PFSK-1 (cell line): ENCODE measurements around the gene IQGAP3.
A peak's percentile ranks its signal among the peaks of the same experiment; 100 is the strongest.

Experiments
- FOXP2 ChIP-seq: optimal IDR thresholded peaks from 2 replicates; pipeline ENCODE3; 2011; ENCODE audit warnings: borderline replicate concordance, control low read depth, inconsistent platforms; ENCODE audit not compliant: insufficient read depth; ENCODE audit errors: extremely low read length, extremely low read depth
- POLR2AphosphoS5 ChIP-seq: IDR thresholded peaks from 2 replicates; pipeline ENCODE4 v1.6.1; 2012; ENCODE audit warnings: low read depth, mild to moderate bottlenecking, control low read depth, low read length, moderate library complexity
- SIN3A ChIP-seq: IDR thresholded peaks from 2 replicates; pipeline ENCODE4 v1.6.1; 2012; ENCODE audit warnings: mild to moderate bottlenecking, low read length, moderate library complexity, borderline replicate concordance; ENCODE audit not compliant: insufficient read depth
- TAF1 ChIP-seq: IDR thresholded peaks from 2 replicates; pipeline ENCODE4 v1.6.1; 2012; ENCODE audit warnings: low read length, control low read depth, borderline replicate concordance; ENCODE audit not compliant: insufficient read depth
- TF ChIP-seq, protein P1 (sequence below), 2 experiments: IDR thresholded peaks; 2 replicates each; pipeline versions ENCODE4 v1.6.1 to v1.8.0; 2011 to 2012; ENCODE audit warnings: low read depth in 2 of 2, low read length in 2 of 2, control low read depth in 1 of 2, inconsistent platforms in 1 of 2, mild to moderate bottlenecking in 1 of 2, moderate library complexity in 1 of 2; ENCODE audit not compliant: insufficient read depth in 1 of 2

Gene IQGAP3

DNA sequence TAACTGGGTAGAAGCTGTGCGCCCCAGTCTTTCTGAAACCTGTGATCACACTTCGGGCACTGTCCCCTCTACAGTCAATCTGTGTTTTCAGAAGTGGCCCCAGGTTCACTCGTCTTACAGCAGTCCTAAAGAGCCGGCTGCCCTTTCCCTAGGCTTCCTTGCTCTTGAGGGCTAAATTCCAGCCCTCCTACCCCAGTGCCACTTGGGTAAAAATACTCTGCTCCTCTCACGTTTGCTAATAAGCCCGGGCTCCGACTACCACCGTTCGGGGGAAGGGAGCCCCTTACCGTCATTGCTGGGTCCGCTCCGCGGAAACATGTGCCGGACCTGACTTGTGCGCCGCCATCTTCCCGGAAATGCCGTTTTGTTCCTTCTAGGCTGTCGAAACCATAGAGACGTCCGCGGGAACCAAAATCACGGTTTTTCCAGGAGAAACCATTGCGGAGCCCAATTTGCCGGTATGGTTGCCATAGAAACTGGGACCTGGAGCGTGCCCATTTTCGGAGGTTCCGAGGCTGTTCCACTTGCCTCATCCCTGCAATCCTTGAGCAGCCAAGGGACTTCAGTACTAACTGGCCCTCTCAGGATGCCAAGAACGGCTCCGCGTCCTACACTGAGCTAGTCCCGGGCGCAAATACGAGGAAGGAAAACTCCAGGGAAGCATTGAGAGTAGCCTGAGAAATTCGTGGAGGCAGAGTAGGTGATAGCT is 28.9 kb upstream of the IQGAP3 start, which contains the start of gene GPATCH4:
Gene GPATCH4 (minus strand): TSS at position 358 of the 709 bp plus-strand sequence.
- TF ChIP-seq POLR2AphosphoS5 (peak; percentile 94), SIN3A (peak; percentile 98; the same call in 1 of the 2 replicates), TAF1 (peak; percentile 96), FOXP2 (no peak)
- TF ChIP-seq, protein P1, sequence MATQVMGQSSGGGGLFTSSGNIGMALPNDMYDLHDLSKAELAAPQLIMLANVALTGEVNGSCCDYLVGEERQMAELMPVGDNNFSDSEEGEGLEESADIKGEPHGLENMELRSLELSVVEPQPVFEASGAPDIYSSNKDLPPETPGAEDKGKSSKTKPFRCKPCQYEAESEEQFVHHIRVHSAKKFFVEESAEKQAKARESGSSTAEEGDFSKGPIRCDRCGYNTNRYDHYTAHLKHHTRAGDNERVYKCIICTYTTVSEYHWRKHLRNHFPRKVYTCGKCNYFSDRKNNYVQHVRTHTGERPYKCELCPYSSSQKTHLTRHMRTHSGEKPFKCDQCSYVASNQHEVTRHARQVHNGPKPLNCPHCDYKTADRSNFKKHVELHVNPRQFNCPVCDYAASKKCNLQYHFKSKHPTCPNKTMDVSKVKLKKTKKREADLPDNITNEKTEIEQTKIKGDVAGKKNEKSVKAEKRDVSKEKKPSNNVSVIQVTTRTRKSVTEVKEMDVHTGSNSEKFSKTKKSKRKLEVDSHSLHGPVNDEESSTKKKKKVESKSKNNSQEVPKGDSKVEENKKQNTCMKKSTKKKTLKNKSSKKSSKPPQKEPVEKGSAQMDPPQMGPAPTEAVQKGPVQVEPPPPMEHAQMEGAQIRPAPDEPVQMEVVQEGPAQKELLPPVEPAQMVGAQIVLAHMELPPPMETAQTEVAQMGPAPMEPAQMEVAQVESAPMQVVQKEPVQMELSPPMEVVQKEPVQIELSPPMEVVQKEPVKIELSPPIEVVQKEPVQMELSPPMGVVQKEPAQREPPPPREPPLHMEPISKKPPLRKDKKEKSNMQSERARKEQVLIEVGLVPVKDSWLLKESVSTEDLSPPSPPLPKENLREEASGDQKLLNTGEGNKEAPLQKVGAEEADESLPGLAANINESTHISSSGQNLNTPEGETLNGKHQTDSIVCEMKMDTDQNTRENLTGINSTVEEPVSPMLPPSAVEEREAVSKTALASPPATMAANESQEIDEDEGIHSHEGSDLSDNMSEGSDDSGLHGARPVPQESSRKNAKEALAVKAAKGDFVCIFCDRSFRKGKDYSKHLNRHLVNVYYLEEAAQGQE (IDR thresholded peaks at IDR 0.05; ENCODE audit: insufficient read depth in 1 of 2, low read depth in 2 of 2, low read length in 2 of 2), result peak in 1 of 2 experiments; percentile 66; a peak in 1 of 4 replicates

DNA sequence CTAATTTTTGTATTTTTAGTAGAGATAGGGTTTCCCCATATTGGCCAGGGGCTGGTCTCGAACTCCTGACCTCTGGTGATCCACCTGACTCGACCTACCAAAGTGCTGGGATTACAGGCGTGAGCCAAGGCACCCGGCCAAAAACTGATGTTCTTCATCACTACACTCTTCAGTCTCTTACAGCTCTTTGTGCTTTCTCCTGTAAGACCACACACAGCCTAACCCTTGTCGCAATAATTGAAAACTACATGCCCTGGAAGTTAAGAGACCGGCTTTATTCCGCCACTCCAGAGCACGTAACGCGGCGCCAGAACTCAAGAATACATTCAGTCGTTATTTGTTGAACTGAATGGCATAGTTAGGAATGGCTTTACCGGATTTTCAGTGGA is 28.4 kb upstream of the IQGAP3 start:
- TF ChIP-seq POLR2AphosphoS5, result no peak
- no peak for TF ChIP-seq TAF1
- no peak for TF ChIP-seq FOXP2
- TF ChIP-seq SIN3A, result no peak
- TF ChIP-seq, protein P1 (IDR thresholded peaks at IDR 0.05; ENCODE audit: insufficient read depth in 1 of 2, low read depth in 2 of 2, low read length in 2 of 2), result no peak

GRCh38 chr1:156599811-156600210 is 27.4 kb upstream of the IQGAP3 start:
- TF ChIP-seq POLR2AphosphoS5 (no peak), FOXP2 (no peak), TAF1 (no peak), SIN3A (no peak)
- TF ChIP-seq, protein P1 (IDR thresholded peaks at IDR 0.05; ENCODE audit: insufficient read depth in 1 of 2, low read depth in 2 of 2, low read length in 2 of 2), result no peak

DNA sequence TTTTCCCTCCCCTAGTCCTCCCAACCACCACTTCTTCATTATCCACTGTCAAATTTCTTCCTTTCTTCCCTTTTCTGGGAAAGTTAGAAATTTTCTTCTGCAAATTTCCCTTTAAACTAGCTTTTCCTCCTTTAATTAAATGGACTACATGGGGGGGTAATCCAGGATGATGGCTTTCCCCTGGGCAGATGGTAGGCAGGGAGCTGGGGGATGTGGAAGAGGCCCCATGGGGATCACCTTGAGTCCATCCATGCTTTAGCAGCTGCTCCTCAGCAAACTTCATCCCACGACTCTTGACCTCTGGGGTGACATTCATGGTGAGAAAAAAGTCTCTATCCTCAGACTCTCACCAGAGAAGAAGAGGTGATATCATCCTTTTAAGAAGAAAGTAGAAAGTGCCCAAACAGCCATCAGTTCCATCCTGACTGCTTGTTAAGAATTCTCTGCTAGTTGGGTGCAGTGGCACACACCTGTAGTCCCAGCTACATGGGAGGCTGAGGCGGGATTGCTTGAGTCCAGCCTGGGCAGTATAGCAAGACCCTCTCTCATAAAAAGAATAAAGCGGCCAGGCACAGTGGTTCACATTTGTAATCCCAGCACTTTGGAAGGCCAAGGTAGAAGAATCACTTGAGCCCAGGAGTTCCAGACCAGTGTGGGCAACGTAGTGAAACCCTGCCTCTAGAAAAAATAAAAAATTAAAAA is 26.5 kb upstream of the IQGAP3 start:
- TF ChIP-seq TAF1 (no peak), POLR2AphosphoS5 (no peak), FOXP2 (no peak), SIN3A (no peak)
- TF ChIP-seq, protein P1 (IDR thresholded peaks at IDR 0.05; ENCODE audit: insufficient read depth in 1 of 2, low read depth in 2 of 2, low read length in 2 of 2), result no peak
